A673 (cell line): Measurements from ENCODE around the gene CCNI.

Experiments
- CTCF ChIP-seq: fragments of 300-800, 200-600 bp; sonication (generic); conservative IDR thresholded peaks from 2 replicates; pipeline ENCODE4 v1.5.1; 2017; ENCODE audit warnings: low read depth, mild to moderate bottlenecking, antibody characterized with exemption, low read length, moderate library complexity, mixed read lengths
- EZH2 ChIP-seq: fragments of 200-600 bp; sonication (generic); IDR thresholded peaks from 2 replicates; pipeline ENCODE4 v1.6.1; 2017; ENCODE audit warnings: borderline replicate concordance, low read depth, mild to moderate bottlenecking, mixed read lengths, antibody characterized with exemption, low read length; ENCODE audit not compliant: poor library complexity, severe bottlenecking

GRCh38 chr4:76998251-76998901 lies 77.4 kb downstream of the CCNI start:
- TF ChIP-seq CTCF (no peak), EZH2 (no peak)
